GM12878 (cell line): Measurements from ENCODE around the gene STEAP4. TPM values are rescaled to one million over a fixed set of nuclear protein-coding genes. Genes with fewer than 3 reads are reported as not detected.
A peak's percentile ranks its signal among the peaks of the same experiment; 100 is the strongest.

Experiments
- ATAC-seq: fragments of 200-7000 bp; cut with Tn5 transposase; 3 replicates; pipeline ENCODE4 v1.9.1; 2020; ENCODE audit warnings: mild to moderate bottlenecking, moderate library complexity
- BruUV-seq: library from RNA; stranded (reverse); fragments of 400-500 nt; replicated peaks from 2 replicates; lab custom pipeline; 2021; lab: Mats Ljungman, UMichigan
- CTCF ChIA-PET: fragments of 300-600 bp; sonication (Branson Sonifier 250); formaldehyde crosslinking; extraction: SDS; loops from one replicate; lab custom pipeline; 2021; ENCODE audit warnings: inconsistent platforms; lab: Yijun Ruan, JAX
- POLR2A ChIA-PET: fragments of 350-600 bp; formaldehyde crosslinking; extraction: SDS; loops from one replicate; lab custom pipeline; 2021; ENCODE audit warnings: inconsistent platforms; lab: Charles Lee
- RAD21 ChIA-PET: fragments of 300-600 bp; sonication (Branson Sonifier 250); formaldehyde crosslinking; loops from one replicate; lab custom pipeline; 2023; ENCODE audit warnings: antibody characterized with exemption; ENCODE audit not compliant: unreplicated experiment; lab: Charles Lee
- SMC1A ChIA-PET: fragments of 300-600 bp; sonication (Branson Sonifier 250); formaldehyde crosslinking; loops from one replicate; lab custom pipeline; 2023; ENCODE audit not compliant: unreplicated experiment, uncharacterized antibody; lab: Charles Lee
- DNase-seq: peaks from one replicate; pipeline ENCODE4 v3.0.0-alpha.2; 2011; ENCODE audit warnings: low read depth, low spot score
- FAIRE-seq: peaks from 3 replicates; lab custom pipeline; 2011; peaks lifted over from hg19 to GRCh38; lab: Jason Lieb, UNC
- H2AFZ ChIP-seq: 2 replicates; pipeline ENCODE4 v1.6.0; 2011; ENCODE audit warnings: low read depth, low read length, control low read depth; ENCODE audit not compliant: control insufficient read depth
- H3K27ac ChIP-seq: 2 replicates; pipeline ENCODE4 v1.5.1; 2011; ENCODE audit warnings: control low read depth; ENCODE audit not compliant: control insufficient read depth, insufficient read depth
- H3K27me3 ChIP-seq, 2 experiments: replicated peaks in 1 of 2; 2 replicates each; pipeline versions ENCODE4 v1.6.0 to v1.6.1; 2011; ENCODE audit warnings: low read length in 1 of 2; ENCODE audit not compliant: control insufficient read depth in 2 of 2, insufficient read depth in 2 of 2
- H3K36me3 ChIP-seq, 2 experiments: 2 replicates each; pipeline ENCODE4 v1.5.1; 2011; ENCODE audit warnings: low read length in 1 of 2; ENCODE audit not compliant: control insufficient read depth in 2 of 2, insufficient read depth in 2 of 2
- H3K4me1 ChIP-seq: 2 replicates; pipeline ENCODE4 v1.6.1; 2011; ENCODE audit warnings: mild to moderate bottlenecking, low read length, moderate library complexity, mixed read lengths; ENCODE audit not compliant: control insufficient read depth, insufficient read depth
- H3K4me2 ChIP-seq: 2 replicates; pipeline ENCODE4 v1.6.0; 2011; ENCODE audit warnings: control low read depth; ENCODE audit not compliant: control insufficient read depth, insufficient read depth
- H3K4me3 ChIP-seq: fragments of 200-600 bp; sonication (generic); 2 replicates; pipeline ENCODE4 v1.5.1; 2016
- H3K79me2 ChIP-seq: 2 replicates; pipeline ENCODE4 v1.6.0; 2011; ENCODE audit warnings: low read length; ENCODE audit not compliant: control insufficient read depth, insufficient read depth
- H3K9ac ChIP-seq: 2 replicates; pipeline ENCODE4 v1.8.0; 2011; ENCODE audit warnings: low read length, control low read depth, mixed read lengths; ENCODE audit not compliant: control insufficient read depth, insufficient read depth
- H3K9me3 ChIP-seq: replicated peaks from 3 replicates; pipeline ENCODE4 v1.5.1; 2011; ENCODE audit warnings: mild to moderate bottlenecking, low read length; ENCODE audit not compliant: control insufficient read depth, insufficient read depth
- H4K20me1 ChIP-seq: 2 replicates; pipeline ENCODE4 v1.6.0; 2011; ENCODE audit not compliant: control insufficient read depth, insufficient read depth
- BHLHE40 ChIP-seq, 2 experiments: fragments of 450-650 bp in 1 of 2; IDR thresholded peaks; 2 replicates each; pipeline ENCODE4 v1.6.1; 2011 to 2017; ENCODE audit warnings: low read depth in 2 of 2, borderline replicate concordance in 1 of 2, improper control_type of control experiment in 1 of 2, low read length in 1 of 2, mild to moderate bottlenecking in 1 of 2
- EP300 ChIP-seq, 2 experiments: fragments of 150-350 bp in 1 of 2; IDR thresholded peaks; 2 replicates each; pipeline ENCODE4 v1.6.1; 2011 to 2012; ENCODE audit warnings: low read depth in 2 of 2, low read length in 2 of 2, borderline replicate concordance in 1 of 2, improper control_type of control experiment in 1 of 2, inconsistent platforms in 1 of 2; ENCODE audit not compliant: control insufficient read depth in 1 of 2
- KLF5 ChIP-seq: fragments of 450-650 bp; IDR thresholded peaks from 2 replicates; pipeline ENCODE4 v1.6.1; 2014; ENCODE audit warnings: mild to moderate bottlenecking; ENCODE audit not compliant: partially characterized antibody
- MEF2A ChIP-seq: IDR thresholded peaks from 2 replicates; pipeline ENCODE4 v1.6.1; 2011; ENCODE audit warnings: low read depth, mild to moderate bottlenecking, low read length, moderate library complexity; ENCODE audit not compliant: insufficient read depth
- MEF2B ChIP-seq: fragments of 450-650 bp; IDR thresholded peaks from 2 replicates; pipeline ENCODE4 v1.6.1; 2018; ENCODE audit warnings: mild to moderate bottlenecking, moderate library complexity; ENCODE audit not compliant: partially characterized antibody, poor library complexity, severe bottlenecking
- SIX5 ChIP-seq: IDR thresholded peaks from 2 replicates; pipeline ENCODE4 v1.6.1; 2011; ENCODE audit warnings: mild to moderate bottlenecking, low read depth, low read length, moderate library complexity; ENCODE audit not compliant: severe bottlenecking
- SUZ12 ChIP-seq: fragments of 200-600 bp; sonication (generic); IDR thresholded peaks from one replicate; pipeline ENCODE4 v1.6.1; 2018; ENCODE audit warnings: antibody characterized with exemption, mild to moderate bottlenecking; ENCODE audit not compliant: unreplicated experiment
- TAF1 ChIP-seq: IDR thresholded peaks from 2 replicates; pipeline ENCODE4 v1.6.1; 2011; ENCODE audit warnings: mild to moderate bottlenecking, low read depth, low read length, borderline replicate concordance
- TARDBP ChIP-seq: IDR thresholded peaks from 2 replicates; pipeline ENCODE4 v1.6.1; 2016; ENCODE audit warnings: borderline replicate concordance
- TCF7 ChIP-seq: IDR thresholded peaks from 2 replicates; pipeline ENCODE4 v1.6.1; 2014; ENCODE audit warnings: antibody characterized with exemption, borderline replicate concordance
- ZNF207 ChIP-seq: fragments of 450-650 bp; IDR thresholded peaks from 2 replicates; pipeline ENCODE4 v1.6.1; 2014; ENCODE audit warnings: antibody characterized with exemption, mild to moderate bottlenecking, borderline replicate concordance
- WGBS: methylation state at CpG from one replicate; pipeline ENCODE4 v1.1.6; 2016; ENCODE audit warnings: low lambda C conversion rate; ENCODE audit not compliant: insufficient replicate concordance, insufficient coverage; ENCODE audit errors: missing lambda C conversion rate; 5-methylcytosine and 5-hydroxymethylcytosine counted together
- in situ Hi-C: fragments of 300-500 bp; cut with MboI; formaldehyde crosslinking; loops from 9 replicates; pipeline ENCODE4 v1.14.3; 2018; ENCODE audit warnings: mixed read lengths
- intact Hi-C: fragments of 100-400 bp; cut with micrococcal nuclease; formaldehyde crosslinking; loops from one replicate; pipeline ENCODE4 v1.14.2; 2022; ENCODE audit not compliant: unreplicated experiment
- polyA plus RNA-seq, 11 experiments: library from polyadenylated mRNA; depleted of rRNA in 4 of 11; unstranded in 6 of 11; stranded (reverse) in 5 of 11; fragments of >200 nt; fragmentation: Nextera tagmentation in 4 of 11; fragmentation: Illumina TruSeq in 1 of 11; extraction: Ambion mirVana in 4 of 11; extraction: Trizol in 1 of 11; gene quantifications; 1 replicate in 1 of 11; 2 replicates in 10 of 11; pipeline versions ENCODE4 v1.2.1 to v1.2.3, GENCODE V29; 2011 to 2016; ENCODE audit warnings: inconsistent platforms in 2 of 11, missing spikeins in 2 of 11, low read depth in 1 of 11
- total RNA-seq, 4 experiments: library from RNA; depleted of rRNA in 3 of 4; stranded (reverse); fragments of >200 nt in 3 of 4; fragmentation: Illumina TruSeq in 1 of 4; extraction: Trizol in 1 of 4; gene quantifications; 2 replicates each; pipeline versions ENCODE4 v1.2.1 to v1.2.3, GENCODE V29; 2013 to 2021
- TF ChIP-seq, protein P1 (sequence below): IDR thresholded peaks from 2 replicates; pipeline ENCODE4 v1.6.1; 2011; ENCODE audit warnings: borderline replicate concordance, low read depth, mild to moderate bottlenecking, moderate library complexity, low read length; ENCODE audit not compliant: insufficient read depth, poor library complexity, severe bottlenecking

STEAP4 gene
- total and polyA plus RNA-seq, 10 of the 15 experiments (the other 5 are each of a cell fraction or from before 2014, with no cell fraction given), result 0.13 TPM; not detected in 9

DNA sequence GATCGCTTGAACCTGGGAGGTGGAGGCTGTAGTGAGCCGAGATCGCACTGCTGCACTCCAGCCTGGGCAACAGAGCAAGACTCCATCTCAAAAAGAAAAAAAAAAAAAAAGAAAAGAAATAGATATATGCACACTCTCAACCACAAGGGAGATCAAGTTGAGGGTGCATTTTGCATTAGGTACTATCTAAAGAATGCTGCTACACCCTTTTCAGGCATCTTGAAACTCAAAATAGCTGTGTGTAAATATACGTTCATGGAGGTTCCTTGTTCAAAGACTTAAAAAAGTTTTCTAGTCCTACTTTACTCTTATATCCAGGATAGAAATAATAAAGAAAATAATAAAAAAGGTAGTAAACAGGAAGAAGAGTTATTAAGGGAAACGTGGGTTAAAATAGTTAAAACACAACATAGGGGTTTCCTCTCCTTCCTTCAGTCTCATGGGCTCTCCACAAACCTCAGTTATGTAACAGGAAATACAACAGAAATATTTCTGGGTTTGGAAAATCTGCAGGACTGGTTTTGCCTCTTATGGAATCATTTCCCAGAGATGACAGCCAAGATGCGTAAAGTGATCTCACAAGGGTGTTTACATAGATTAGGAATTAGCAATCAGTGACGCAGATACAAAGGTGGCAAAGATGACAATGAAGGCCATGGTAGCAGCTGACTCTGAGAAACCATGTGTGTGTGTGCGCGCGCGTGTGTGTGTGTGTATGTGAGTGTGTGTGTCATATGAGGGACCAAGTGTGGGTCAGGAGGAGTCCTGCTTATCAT, 15.1 kb downstream of the STEAP4 start:
- intact Hi-C loops (no loop called here), in situ Hi-C loops (no loop called here)
- H3K4me2 ChIP-seq, result no peak overlapping the region
- H3K4me3 ChIP-seq, result no peak overlapping the region
- 68% methylated on average over 10 of the region's 11 CpGs for WGBS
- ChIA-PET RAD21 (no interaction called here), CTCF (no interaction called here), SMC1A (interaction anchor here (0.6 kb wide), 1 partner anchor 89 kb away, joined by 3 read pairs; no protein-coding TSS in a partner anchor), POLR2A (no interaction called here)
- DNase-seq (no peak), ATAC-seq (no peak), FAIRE-seq (no peak)
- H3K27me3 ChIP-seq, result no peaks in the 10 kb centered on the region
- no peaks in the 10 kb centered on the region for H3K36me3 ChIP-seq
- H3K27ac ChIP-seq, result no peak overlapping the region
- no peaks in the 10 kb centered on the region for H4K20me1 ChIP-seq
- BruUV-seq, result no TSS peak
- H2AFZ ChIP-seq, result no peak overlapping the region
- no peak overlapping the region for H3K9ac ChIP-seq
- no peaks in the 10 kb centered on the region for H3K4me1 ChIP-seq
- TF ChIP-seq, protein P1, sequence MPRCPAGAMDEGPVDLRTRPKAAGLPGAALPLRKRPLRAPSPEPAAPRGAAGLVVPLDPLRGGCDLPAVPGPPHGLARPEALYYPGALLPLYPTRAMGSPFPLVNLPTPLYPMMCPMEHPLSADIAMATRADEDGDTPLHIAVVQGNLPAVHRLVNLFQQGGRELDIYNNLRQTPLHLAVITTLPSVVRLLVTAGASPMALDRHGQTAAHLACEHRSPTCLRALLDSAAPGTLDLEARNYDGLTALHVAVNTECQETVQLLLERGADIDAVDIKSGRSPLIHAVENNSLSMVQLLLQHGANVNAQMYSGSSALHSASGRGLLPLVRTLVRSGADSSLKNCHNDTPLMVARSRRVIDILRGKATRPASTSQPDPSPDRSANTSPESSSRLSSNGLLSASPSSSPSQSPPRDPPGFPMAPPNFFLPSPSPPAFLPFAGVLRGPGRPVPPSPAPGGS, result peak; percentile 33
- TF ChIP-seq TARDBP, result no peak
- no peaks in the 10 kb centered on the region for H3K9me3 ChIP-seq
- H3K79me2 ChIP-seq, result no peaks in the 10 kb centered on the region

DNA sequence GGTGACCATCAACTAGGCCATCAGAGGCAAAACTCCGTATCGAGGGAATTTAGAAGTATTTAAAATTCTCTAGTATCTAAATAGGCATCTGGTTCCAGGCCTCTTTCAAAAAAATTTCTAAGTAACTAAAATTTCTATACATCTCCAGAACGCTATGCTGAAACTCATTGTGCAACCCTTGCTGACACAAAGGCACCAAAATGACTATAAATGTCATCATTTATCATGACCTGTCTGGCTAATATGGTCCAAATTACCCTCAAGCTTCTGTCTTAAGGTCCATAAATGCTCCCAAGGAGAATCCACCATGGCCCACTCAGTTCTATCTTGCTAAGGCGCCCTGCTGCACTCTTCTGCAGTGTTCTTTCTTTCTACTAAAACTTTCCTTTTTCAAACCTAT, 16.2 kb downstream of the STEAP4 start:
- no peak overlapping the region for H3K4me3 ChIP-seq
- H3K27me3 ChIP-seq, result no peaks in the 10 kb centered on the region
- no peaks in the 10 kb centered on the region for H4K20me1 ChIP-seq
- no peak overlapping the region for H2AFZ ChIP-seq
- no peaks in the 10 kb centered on the region for H3K79me2 ChIP-seq
- ChIA-PET CTCF (no interaction called here), POLR2A (no interaction called here), RAD21 (no interaction called here), SMC1A (no interaction called here)
- H3K9me3 ChIP-seq, result no peaks in the 10 kb centered on the region
- H3K4me2 ChIP-seq, result no peak overlapping the region
- no peaks in the 10 kb centered on the region for H3K36me3 ChIP-seq
- H3K27ac ChIP-seq, result no peak overlapping the region
- intact Hi-C loops, result no loop called here
- 46% methylated on average over 4 of the region's 4 CpGs for WGBS
- no peaks in the 10 kb centered on the region for H3K4me1 ChIP-seq
- BruUV-seq, result no TSS peak
- FAIRE-seq, result no peak
- no peak for DNase-seq
- no peak overlapping the region for H3K9ac ChIP-seq
- TF ChIP-seq SIX5 (no peak), KLF5 (no peak), TCF7 (no peak), MEF2B (no peak), SUZ12 (no peak), TAF1 (no peak), BHLHE40 (IDR thresholded peaks at IDR 0.05; ENCODE audit: borderline replicate concordance in 1 of 2, low read depth in 2 of 2, low read length in 1 of 2) (no peak), ZNF207 (no peak), EP300 (IDR thresholded peaks at IDR 0.05; ENCODE audit: borderline replicate concordance in 1 of 2, control insufficient read depth in 1 of 2, low read depth in 2 of 2, low read length in 2 of 2) (no peak), MEF2A (no peak)
- in situ Hi-C loops, result no loop called here
- ATAC-seq, result no peak
